DOHH2 (cell line): ENCODE results near the gene ETNK2.

Source experiments
- H3F3A ChIP-seq: fragments of 200-600 bp; sonication (generic), shearing (Covaris generic); 2 replicates; pipeline ENCODE4 v1.6.0; 2016; ENCODE audit warnings: antibody characterized with exemption, mild to moderate bottlenecking; ENCODE audit not compliant: control insufficient read depth, insufficient read depth
- H3K27ac ChIP-seq: fragments of 200-600 bp; sonication (generic); 2 replicates; pipeline ENCODE4 v1.5.1; 2014; ENCODE audit warnings: low read depth, mild to moderate bottlenecking, low read length, moderate library complexity
- H3K27me3 ChIP-seq: fragments of 200-600 bp; sonication (generic); 2 replicates; pipeline ENCODE4 v1.6.1; 2014; ENCODE audit warnings: mild to moderate bottlenecking, low read length, mixed read lengths; ENCODE audit not compliant: control insufficient read depth
- H3K36me3 ChIP-seq: fragments of 200-600 bp; sonication (generic); 2 replicates; pipeline ENCODE4 v1.6.1; 2014; ENCODE audit warnings: mild to moderate bottlenecking, low read length, moderate library complexity, mixed read lengths; ENCODE audit not compliant: control insufficient read depth
- H3K4me1 ChIP-seq: fragments of 200-600 bp; sonication (generic); 2 replicates; pipeline ENCODE4 v1.6.1; 2014; ENCODE audit warnings: mild to moderate bottlenecking, low read length, mixed read lengths; ENCODE audit not compliant: control insufficient read depth
- H3K4me2 ChIP-seq: fragments of 200-600 bp; sonication (generic); 2 replicates; pipeline ENCODE4 v1.6.0; 2014; ENCODE audit warnings: mild to moderate bottlenecking, low read length, moderate library complexity
- H3K4me3 ChIP-seq: fragments of 200-600 bp; sonication (generic); 2 replicates; pipeline ENCODE4 v1.5.1; 2014; ENCODE audit warnings: mild to moderate bottlenecking, low read length, mixed read lengths
- H3K79me2 ChIP-seq: fragments of 200-600 bp; sonication (generic); 2 replicates; pipeline ENCODE4 v1.6.1; 2014; ENCODE audit warnings: mild to moderate bottlenecking, low read length, mixed read lengths; ENCODE audit not compliant: control insufficient read depth
- H3K9me2 ChIP-seq: fragments of 200-600 bp; sonication (generic); replicated peaks from 2 replicates; pipeline ENCODE4 v1.6.1; 2014; ENCODE audit warnings: mild to moderate bottlenecking, low read length, mixed read lengths; ENCODE audit not compliant: control insufficient read depth
- H3K9me3 ChIP-seq: fragments of 200-600 bp; sonication (generic); 2 replicates; pipeline ENCODE4 v1.6.1; 2014; ENCODE audit warnings: antibody characterized with exemption, low read length, mixed read lengths; ENCODE audit not compliant: control insufficient read depth, insufficient read depth
- H4K20me1 ChIP-seq: fragments of 200-600 bp; sonication (generic); 2 replicates; pipeline ENCODE4 v1.6.0; 2014; ENCODE audit warnings: low read depth, mild to moderate bottlenecking, antibody characterized with exemption, low read length, moderate library complexity; ENCODE audit not compliant: control insufficient read depth, insufficient read depth
- CTCF ChIP-seq: fragments of 200-600 bp; sonication (generic); IDR thresholded peaks from one replicate; pipeline ENCODE4 v1.5.1; 2014; ENCODE audit warnings: antibody characterized with exemption, mild to moderate bottlenecking, low read depth, low read length; ENCODE audit not compliant: poor library complexity, severe bottlenecking
- EZH2phosphoT487 ChIP-seq: fragments of 200-600 bp; sonication (generic); IDR thresholded peaks from 2 replicates; pipeline ENCODE4 v1.6.1; 2017; ENCODE audit warnings: borderline replicate concordance, mild to moderate bottlenecking, antibody characterized with exemption, low read length, moderate library complexity, mixed read lengths

Gene ETNK2

GRCh38 chr1:204149107-204149506 lies 2.7 kb downstream of the ETNK2 start:
- H3K79me2 ChIP-seq = no peaks in the 10 kb centered on the region
- TF ChIP-seq CTCF = no peak
- TF ChIP-seq EZH2phosphoT487 = no peak
- no peaks in the 10 kb centered on the region for H3K9me2 ChIP-seq
- peaks cover 8% of the 10 kb centered on the region; the same call in 1 of the 2 replicates for H3K27me3 ChIP-seq
- H3K27ac ChIP-seq = no peak overlapping the region
- no peaks in the 10 kb centered on the region for H3F3A ChIP-seq
- no peaks in the 10 kb centered on the region for H3K36me3 ChIP-seq
- no peaks in the 10 kb centered on the region for H3K4me1 ChIP-seq
- no peak overlapping the region for H3K4me3 ChIP-seq
- no peaks in the 10 kb centered on the region for H4K20me1 ChIP-seq
- no peak overlapping the region for H3K4me2 ChIP-seq
- H3K9me3 ChIP-seq = no peaks in the 10 kb centered on the region

DNA sequence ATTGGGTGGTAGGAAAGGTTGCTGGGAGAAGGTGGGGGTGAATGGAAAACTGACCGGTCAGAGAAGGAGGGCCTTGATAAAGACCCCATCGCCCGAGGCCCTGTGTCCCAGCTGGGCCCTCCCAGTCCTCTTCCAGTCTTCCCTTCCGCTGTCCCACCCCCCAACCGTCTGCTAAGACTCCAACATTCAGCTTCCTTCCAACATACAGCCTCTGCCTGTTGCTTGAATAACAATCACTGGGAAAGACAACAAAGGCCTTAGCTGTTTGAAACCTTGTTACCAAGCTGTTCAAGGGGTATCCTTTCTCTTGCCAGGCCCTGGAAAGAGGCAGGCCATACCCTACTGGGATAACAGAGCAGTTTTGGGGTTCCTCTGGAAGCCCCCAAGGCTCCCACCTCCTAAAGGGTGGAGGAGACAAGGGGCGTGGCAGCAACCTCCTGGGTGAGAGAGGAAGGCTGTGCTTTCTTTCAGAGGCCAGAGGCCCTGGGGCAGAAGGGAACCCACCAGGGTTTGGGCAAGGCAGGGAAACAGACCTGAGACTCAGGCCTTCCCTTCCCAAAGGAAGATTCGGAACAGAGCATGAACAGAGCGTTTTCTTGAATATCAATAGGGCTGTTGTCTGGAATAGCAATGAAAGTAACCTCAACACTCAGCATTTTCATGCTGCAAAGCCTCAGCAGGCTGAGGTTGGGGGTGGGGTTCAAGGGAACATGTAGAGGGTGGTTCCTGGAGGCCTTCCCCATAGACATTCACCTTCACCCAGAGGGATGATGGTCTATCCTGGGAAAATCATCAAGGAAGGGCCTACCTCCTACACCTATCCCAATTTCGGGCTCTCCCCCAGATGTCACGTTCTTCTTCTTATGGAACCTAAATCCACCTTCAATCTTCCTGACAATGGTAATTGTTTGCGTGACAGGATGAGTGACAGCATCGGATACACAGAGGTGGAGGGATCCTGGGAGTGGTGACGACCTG lies 4.1 kb downstream of the ETNK2 start:
- Histone ChIP-seq H3K4me1 (no peaks in the 10 kb centered on the region), H3K9me3 (no peaks in the 10 kb centered on the region), H3K27ac (no peak overlapping the region), H4K20me1 (no peaks in the 10 kb centered on the region), H3K27me3 (peaks cover 8% of the 10 kb centered on the region; the same call in 1 of the 2 replicates), H3F3A (no peaks in the 10 kb centered on the region), H3K9me2 (no peaks in the 10 kb centered on the region), H3K36me3 (no peaks in the 10 kb centered on the region), H3K4me2 (no peak overlapping the region), H3K79me2 (no peaks in the 10 kb centered on the region), H3K4me3 (no peak overlapping the region)
- TF ChIP-seq CTCF = no peak
- TF ChIP-seq EZH2phosphoT487 = no peak

GRCh38 chr1:204146965-204147364 lies 4.9 kb downstream of the ETNK2 start:
- no peaks in the 10 kb centered on the region for H4K20me1 ChIP-seq
- H3K4me2 ChIP-seq = no peak overlapping the region
- no peaks in the 10 kb centered on the region for H3F3A ChIP-seq
- no peaks in the 10 kb centered on the region for H3K9me2 ChIP-seq
- H3K36me3 ChIP-seq = no peaks in the 10 kb centered on the region
- TF ChIP-seq EZH2phosphoT487 (no peak), CTCF (no peak)
- H3K27me3 ChIP-seq = peaks cover 8% of the 10 kb centered on the region; the same call in 1 of the 2 replicates
- H3K79me2 ChIP-seq = no peaks in the 10 kb centered on the region
- H3K9me3 ChIP-seq = no peaks in the 10 kb centered on the region
- H3K27ac ChIP-seq = no peak overlapping the region
- no peaks in the 10 kb centered on the region for H3K4me1 ChIP-seq
- H3K4me3 ChIP-seq = no peak overlapping the region
